ENCODE data around the gene SLC7A4.
"Not testable (repeated sequence)": the region's sequence is repeated elsewhere in the genome, so short reads cannot be mapped to it uniquely, and the experiment has no call there.

Gene SLC7A4

DNA sequence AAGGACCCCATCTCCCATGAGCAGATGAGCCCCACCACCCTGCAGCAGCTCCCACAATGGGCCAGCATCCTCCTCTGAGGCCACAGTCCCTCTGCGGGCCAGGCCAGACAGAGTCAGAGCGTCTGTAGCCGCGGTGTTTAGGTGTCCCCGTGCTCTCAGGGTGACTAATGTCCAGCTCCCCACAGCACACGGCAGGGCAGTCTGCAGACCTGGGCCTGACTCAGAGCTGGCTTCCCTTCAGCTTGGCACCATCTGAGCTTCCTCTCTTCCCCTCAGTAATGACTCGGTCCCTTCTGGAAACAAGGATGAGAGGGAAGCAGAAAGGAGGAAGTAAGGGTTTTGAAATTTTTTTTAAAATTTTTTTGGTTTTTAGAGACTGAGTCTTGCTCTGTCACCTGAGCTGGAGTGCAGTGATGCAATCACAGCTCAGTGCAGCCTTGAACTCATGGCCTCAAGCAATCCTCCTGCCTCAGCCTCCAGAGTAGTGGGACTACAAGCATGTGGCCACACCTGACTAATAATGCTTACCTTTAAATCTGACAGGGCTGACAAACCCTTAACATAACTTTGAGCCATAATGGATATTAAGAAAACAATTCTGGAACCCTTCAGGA lies 41.8 kb upstream of the SLC7A4 start:
- H3K36me3 ChIP-seq (ENCODE audit: insufficient read depth, low read length), result no peaks in the 10 kb centered on the region
- no peak for TF ChIP-seq EZH2 (IDR thresholded peaks at IDR 0.05)
- no peak for TF ChIP-seq FOXP2 (optimal IDR thresholded peaks at IDR 0.05; ENCODE audit: control extremely low read depth, extremely low read length, insufficient read depth)
- no peak for TF ChIP-seq POLR2AphosphoS5 (IDR thresholded peaks at IDR 0.05; ENCODE audit: borderline replicate concordance, low read depth, low read length)
- no peaks in the 10 kb centered on the region for H3K9me3 ChIP-seq (ENCODE audit: low read depth, low read length)
- no peak overlapping the region for H3K4me3 ChIP-seq
- no peak overlapping the region for H3K9ac ChIP-seq (ENCODE audit: insufficient read length)
- no peak for DNase-seq (ENCODE audit: low read depth, low spot score)
- H3K27ac ChIP-seq, result no peak overlapping the region

- no peak overlapping the region for H3K4me3 ChIP-seq
- TF ChIP-seq FOXP2 (optimal IDR thresholded peaks at IDR 0.05; ENCODE audit: control extremely low read depth, extremely low read length, insufficient read depth) (no peak), POLR2AphosphoS5 (IDR thresholded peaks at IDR 0.05; ENCODE audit: borderline replicate concordance, low read depth, low read length) (no peak), EZH2 (IDR thresholded peaks at IDR 0.05) (no peak)
- H3K27ac ChIP-seq, result no peak overlapping the region
- H3K9me3 ChIP-seq (ENCODE audit: low read depth, low read length), result no peaks in the 10 kb centered on the region
- no peaks in the 10 kb centered on the region for H3K36me3 ChIP-seq (ENCODE audit: insufficient read depth, low read length)
- DNase-seq (ENCODE audit: low read depth, low spot score), result no peak
- no peak overlapping the region for H3K9ac ChIP-seq (ENCODE audit: insufficient read length)
These were observed 41.1 kb upstream of the SLC7A4 start for GRCh38 chr22:21073482-21073881.

GRCh38 chr22:21073023-21073422 lies 40.7 kb upstream of the SLC7A4 start:
- DNase-seq (ENCODE audit: low read depth, low spot score), result no peak
- Histone ChIP-seq H3K9me3 (ENCODE audit: low read depth, low read length) (no peaks in the 10 kb centered on the region), H3K36me3 (ENCODE audit: insufficient read depth, low read length) (no peaks in the 10 kb centered on the region), H3K27ac (no peak overlapping the region), H3K4me3 (no peak overlapping the region), H3K9ac (ENCODE audit: insufficient read length) (no peak overlapping the region)
- TF ChIP-seq FOXP2 (optimal IDR thresholded peaks at IDR 0.05; ENCODE audit: control extremely low read depth, extremely low read length, insufficient read depth), result no peak
- no peak for TF ChIP-seq POLR2AphosphoS5 (IDR thresholded peaks at IDR 0.05; ENCODE audit: borderline replicate concordance, low read depth, low read length)
- TF ChIP-seq EZH2 (IDR thresholded peaks at IDR 0.05), result no peak

GRCh38 chr22:21071796-21072195 lies 39.4 kb upstream of the SLC7A4 start:
- H3K9ac ChIP-seq (ENCODE audit: insufficient read length); DNase-seq (ENCODE audit: low read depth, low spot score); H3K9me3 ChIP-seq (ENCODE audit: low read depth, low read length); H3K27ac ChIP-seq; H3K36me3 ChIP-seq (ENCODE audit: insufficient read depth, low read length); H3K4me3 ChIP-seq: not testable (repeated sequence)

- Histone ChIP-seq H3K36me3 (ENCODE audit: insufficient read depth, low read length) (no peaks in the 10 kb centered on the region), H3K9ac (ENCODE audit: insufficient read length) (no peak overlapping the region), H3K4me3 (no peak overlapping the region), H3K9me3 (ENCODE audit: low read depth, low read length) (no peaks in the 10 kb centered on the region), H3K27ac (no peak overlapping the region)
- DNase-seq (ENCODE audit: low read depth, low spot score), result no peak
- TF ChIP-seq POLR2AphosphoS5 (IDR thresholded peaks at IDR 0.05; ENCODE audit: borderline replicate concordance, low read depth, low read length) (no peak), EZH2 (IDR thresholded peaks at IDR 0.05) (no peak), FOXP2 (optimal IDR thresholded peaks at IDR 0.05; ENCODE audit: control extremely low read depth, extremely low read length, insufficient read depth) (no peak)
These were observed 38.6 kb upstream of the SLC7A4 start for GRCh38 chr22:21070690-21071615.

DNA sequence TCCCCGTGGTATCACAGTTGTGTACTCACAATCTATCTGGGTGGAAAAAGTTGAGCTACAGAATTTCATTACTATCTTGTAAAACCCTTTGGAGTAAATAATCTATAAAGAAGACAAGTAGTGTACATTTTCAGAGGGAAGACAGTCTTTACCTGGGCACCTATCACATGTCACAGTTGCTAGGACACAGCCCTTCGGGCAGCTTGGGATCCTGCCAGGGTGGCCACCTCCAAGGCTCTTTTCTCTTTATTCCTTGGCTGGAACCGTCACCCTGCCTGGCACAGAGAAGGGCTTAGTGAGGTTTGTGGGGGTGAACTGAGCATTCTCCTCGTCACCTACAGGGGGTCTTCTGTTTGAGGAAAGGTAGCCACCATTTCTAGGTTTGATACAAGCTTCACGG lies 37.0 kb upstream of the SLC7A4 start:
- no peak for DNase-seq (ENCODE audit: low read depth, low spot score)
- no peaks in the 10 kb centered on the region for H3K9me3 ChIP-seq (ENCODE audit: low read depth, low read length)
- TF ChIP-seq EZH2 (IDR thresholded peaks at IDR 0.05) (no peak), FOXP2 (optimal IDR thresholded peaks at IDR 0.05; ENCODE audit: control extremely low read depth, extremely low read length, insufficient read depth) (no peak), POLR2AphosphoS5 (IDR thresholded peaks at IDR 0.05; ENCODE audit: borderline replicate concordance, low read depth, low read length) (no peak)

DNA sequence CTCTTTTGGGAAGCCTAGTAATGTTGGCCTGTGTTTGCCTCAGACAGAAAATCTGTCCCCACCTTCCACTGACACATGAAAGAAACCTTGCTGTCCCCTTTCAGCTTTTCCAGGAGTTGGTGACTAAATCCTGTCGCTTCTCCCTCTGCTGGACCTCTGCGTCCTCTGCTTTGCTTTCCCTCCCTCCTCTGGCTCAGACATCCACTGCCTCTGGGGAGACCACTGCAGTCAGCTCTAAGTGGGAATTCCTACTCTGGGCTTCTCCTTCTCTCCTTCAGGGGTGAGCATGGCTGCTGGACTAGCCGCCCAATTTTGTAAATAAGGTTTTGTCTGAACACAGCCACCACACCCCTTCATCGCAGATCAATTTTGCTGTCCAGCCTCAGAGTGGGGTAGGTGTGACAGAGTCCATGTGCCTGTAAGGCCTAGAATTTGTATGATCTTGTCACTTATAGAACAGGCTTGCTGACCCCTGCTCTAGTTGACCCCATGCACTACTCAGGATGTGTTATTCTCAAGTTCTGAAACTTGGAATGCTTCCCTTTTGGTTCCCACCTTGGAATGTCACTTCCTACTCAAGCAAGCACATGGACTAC lies 36.4 kb upstream of the SLC7A4 start:
- TF ChIP-seq FOXP2 (optimal IDR thresholded peaks at IDR 0.05; ENCODE audit: control extremely low read depth, extremely low read length, insufficient read depth) (no peak), EZH2 (IDR thresholded peaks at IDR 0.05) (no peak), POLR2AphosphoS5 (IDR thresholded peaks at IDR 0.05; ENCODE audit: borderline replicate concordance, low read depth, low read length) (no peak)
- Histone ChIP-seq H3K9me3 (ENCODE audit: low read depth, low read length) (no peaks in the 10 kb centered on the region), H3K4me3 (no peak overlapping the region), H3K36me3 (ENCODE audit: insufficient read depth, low read length) (no peaks in the 10 kb centered on the region), H3K9ac (ENCODE audit: insufficient read length) (no peak overlapping the region), H3K27ac (no peak overlapping the region)
- DNase-seq (ENCODE audit: low read depth, low spot score), result no peak

More for the DNA sequence above, 37.0 kb upstream of the SLC7A4 start:
- no peak overlapping the region for H3K9ac ChIP-seq (ENCODE audit: insufficient read length)
- no peaks in the 10 kb centered on the region for H3K36me3 ChIP-seq (ENCODE audit: insufficient read depth, low read length)
- no peak overlapping the region for H3K4me3 ChIP-seq
- no peak overlapping the region for H3K27ac ChIP-seq

DNA sequence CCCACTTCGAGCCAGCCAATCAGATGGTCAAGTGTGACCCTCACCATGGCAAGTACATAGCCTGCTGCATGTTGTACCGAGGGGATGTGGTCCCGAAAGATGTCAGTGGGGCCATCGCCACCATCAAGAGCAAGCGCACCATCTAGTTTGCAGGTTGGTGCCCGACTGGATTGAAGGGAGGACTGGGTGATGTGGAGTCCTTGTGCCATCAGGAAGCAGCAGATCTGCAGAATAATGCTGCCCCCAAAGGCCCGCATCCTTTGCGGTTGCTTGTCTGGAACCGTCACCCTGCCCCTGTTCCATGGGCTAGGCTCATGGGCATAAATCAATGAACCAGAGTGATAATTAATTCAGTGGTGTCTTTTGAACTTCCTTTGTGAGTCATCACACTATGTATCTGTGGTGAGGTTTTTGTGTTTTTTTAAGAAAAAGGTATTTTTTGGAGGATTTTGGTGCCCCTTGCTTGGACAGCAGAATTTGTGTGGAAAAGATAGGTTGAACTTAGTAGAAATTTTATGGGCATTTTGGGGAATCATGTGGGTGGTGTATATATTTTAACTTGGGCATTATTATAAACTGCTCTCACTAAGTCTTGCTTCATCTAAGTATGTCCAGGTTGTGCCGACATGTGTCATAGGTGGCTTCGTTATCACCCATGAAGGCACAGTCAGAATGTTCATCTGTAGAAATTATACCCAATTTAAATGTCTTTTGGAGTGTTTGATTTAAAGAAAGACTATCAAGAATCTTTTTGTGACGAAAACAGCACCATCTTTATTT lies 35.7 kb upstream of the SLC7A4 start:
- no peak overlapping the region for H3K27ac ChIP-seq
- no peaks in the 10 kb centered on the region for H3K36me3 ChIP-seq (ENCODE audit: insufficient read depth, low read length)
- DNase-seq (ENCODE audit: low read depth, low spot score), result no peak
- TF ChIP-seq POLR2AphosphoS5 (IDR thresholded peaks at IDR 0.05; ENCODE audit: borderline replicate concordance, low read depth, low read length) (no peak), EZH2 (IDR thresholded peaks at IDR 0.05) (no peak), FOXP2 (optimal IDR thresholded peaks at IDR 0.05; ENCODE audit: control extremely low read depth, extremely low read length, insufficient read depth) (no peak)
- H3K9ac ChIP-seq (ENCODE audit: insufficient read length), result no peak overlapping the region
- no peak overlapping the region for H3K4me3 ChIP-seq
- H3K9me3 ChIP-seq (ENCODE audit: low read depth, low read length), result no peaks in the 10 kb centered on the region

Data from SK-N-MC (cell line).